HEK293 (cell line): Measurements from ENCODE around the gene ZNF296.
A peak's percentile ranks its signal among the peaks of the same experiment; 100 is the strongest.

Source experiments
- BCL11B ChIP-seq: fragments of 450-650 bp; formaldehyde crosslinking; IDR thresholded peaks from 2 replicates; pipeline ENCODE4 v1.5.1; 2016; ENCODE audit warnings: low read depth, missing biosample characterization, missing genetic modification characterization
- MZF1 ChIP-seq: fragments of 450-650 bp; formaldehyde crosslinking; IDR thresholded peaks from 2 replicates; pipeline ENCODE4 v1.5.1; 2017; ENCODE audit warnings: missing biosample characterization, missing genetic modification characterization, borderline replicate concordance
- OVOL3 ChIP-seq: fragments of 450-650 bp; formaldehyde crosslinking; IDR thresholded peaks from 2 replicates; pipeline ENCODE4 v1.5.1; 2016; ENCODE audit warnings: missing biosample characterization, missing genetic modification characterization
- PRDM2 ChIP-seq: fragments of 450-650 bp; formaldehyde crosslinking; IDR thresholded peaks from 2 replicates; pipeline ENCODE4 v1.5.1; 2016; ENCODE audit warnings: missing biosample characterization, missing genetic modification characterization, borderline replicate concordance
- WT1 ChIP-seq: fragments of 450-650 bp; formaldehyde crosslinking; IDR thresholded peaks from 2 replicates; pipeline ENCODE4 v1.5.1; 2016; ENCODE audit warnings: missing biosample characterization, missing genetic modification characterization
- YY1 ChIP-seq: fragments of 450-650 bp; formaldehyde crosslinking; IDR thresholded peaks from 2 replicates; pipeline ENCODE4 v1.5.1; 2018; ENCODE audit warnings: missing biosample characterization, missing genetic modification characterization
- ZBTB20 ChIP-seq: fragments of 450-650 bp; formaldehyde crosslinking; IDR thresholded peaks from 2 replicates; pipeline ENCODE4 v1.5.1; 2016; ENCODE audit warnings: missing biosample characterization, missing genetic modification characterization
- ZBTB48 ChIP-seq: fragments of 450-650 bp; formaldehyde crosslinking; IDR thresholded peaks from 2 replicates; pipeline ENCODE4 v1.5.1; 2016; ENCODE audit warnings: missing biosample characterization, missing genetic modification characterization
- ZBTB49 ChIP-seq: fragments of 450-650 bp; formaldehyde crosslinking; IDR thresholded peaks from 2 replicates; pipeline ENCODE4 v1.5.1; 2016; ENCODE audit warnings: missing biosample characterization, missing genetic modification characterization, low read depth
- ZNF140 ChIP-seq: fragments of 450-650 bp; formaldehyde crosslinking; IDR thresholded peaks from 2 replicates; pipeline ENCODE4 v1.5.1; 2016; ENCODE audit warnings: missing biosample characterization, missing genetic modification characterization
- ZNF221 ChIP-seq: fragments of 450-650 bp; formaldehyde crosslinking; IDR thresholded peaks from 2 replicates; pipeline ENCODE4 v1.5.1; 2017; ENCODE audit warnings: missing biosample characterization, missing genetic modification characterization, borderline replicate concordance
- ZNF362 ChIP-seq: fragments of 450-650 bp; formaldehyde crosslinking; IDR thresholded peaks from 2 replicates; pipeline ENCODE4 v1.5.1; 2016; ENCODE audit warnings: missing biosample characterization, missing genetic modification characterization
- ZNF398 ChIP-seq: fragments of 450-650 bp; formaldehyde crosslinking; IDR thresholded peaks from 2 replicates; pipeline ENCODE4 v1.5.1; 2017; ENCODE audit warnings: missing biosample characterization, missing genetic modification characterization
- ZNF404 ChIP-seq: fragments of 450-650 bp; formaldehyde crosslinking; IDR thresholded peaks from 2 replicates; pipeline ENCODE4 v1.5.1; 2017; ENCODE audit warnings: missing biosample characterization, missing genetic modification characterization
- ZNF473 ChIP-seq: fragments of 450-650 bp; formaldehyde crosslinking; IDR thresholded peaks from 2 replicates; pipeline ENCODE4 v1.5.1; 2017; ENCODE audit warnings: missing biosample characterization, missing genetic modification characterization
- ZNF521 ChIP-seq: fragments of 450-650 bp; formaldehyde crosslinking; IDR thresholded peaks from 2 replicates; pipeline ENCODE4 v1.5.1; 2017; ENCODE audit warnings: missing biosample characterization, mild to moderate bottlenecking, missing genetic modification characterization
- ZNF544 ChIP-seq: fragments of 450-650 bp; formaldehyde crosslinking; IDR thresholded peaks from 2 replicates; pipeline ENCODE4 v1.5.0; 2017; ENCODE audit warnings: missing biosample characterization, missing genetic modification characterization
- ZNF549 ChIP-seq: fragments of 450-650 bp; IDR thresholded peaks from 2 replicates; pipeline ENCODE4 v1.5.1; 2018; ENCODE audit warnings: missing biosample characterization, missing genetic modification characterization, mild to moderate bottlenecking, inconsistent platforms, moderate library complexity
- ZNF555 ChIP-seq: fragments of 450-650 bp; formaldehyde crosslinking; conservative IDR thresholded peaks from 2 replicates; pipeline ENCODE4 v1.5.1; 2017; ENCODE audit warnings: missing biosample characterization, mild to moderate bottlenecking, missing genetic modification characterization, inconsistent platforms
- ZNF560 ChIP-seq: fragments of 450-650 bp; formaldehyde crosslinking; IDR thresholded peaks from 2 replicates; pipeline ENCODE4 v1.5.1; 2017; ENCODE audit warnings: missing biosample characterization, missing genetic modification characterization, borderline replicate concordance
- ZNF639 ChIP-seq: fragments of 450-650 bp; formaldehyde crosslinking; IDR thresholded peaks from 2 replicates; pipeline ENCODE4 v1.5.1; 2016; ENCODE audit warnings: missing biosample characterization, missing genetic modification characterization
- ZNF658 ChIP-seq: fragments of 450-650 bp; formaldehyde crosslinking; IDR thresholded peaks from 2 replicates; pipeline ENCODE4; 2016; ENCODE audit warnings: missing biosample characterization, missing genetic modification characterization
- ZNF664 ChIP-seq: fragments of 450-650 bp; formaldehyde crosslinking; IDR thresholded peaks from 2 replicates; pipeline ENCODE4 v1.5.1; 2016; ENCODE audit warnings: missing biosample characterization, missing genetic modification characterization
- ZNF777 ChIP-seq: fragments of 450-650 bp; formaldehyde crosslinking; IDR thresholded peaks from 2 replicates; pipeline ENCODE4 v1.5.1; 2017; ENCODE audit warnings: missing biosample characterization, missing genetic modification characterization, borderline replicate concordance
- ZSCAN4 ChIP-seq: fragments of 450-650 bp; formaldehyde crosslinking; IDR thresholded peaks from 2 replicates; pipeline ENCODE4 v1.5.1; 2017; ENCODE audit warnings: missing biosample characterization, missing genetic modification characterization

ZNF296 gene

GRCh38 chr19:45091031-45091923, 15.0 kb upstream of the ZNF296 start (continued):
- TF ChIP-seq PRDM2 (no peak), OVOL3 (0 out of 2 replicates have a peak, but pooled peaks have one; percentile 15), ZNF473 (no peak), ZBTB48 (tag by site-specific recombination) (no peak; the same call in 1 of the 2 replicates), ZNF777 (tag by site-specific recombination) (no peak), ZNF664 (tag by site-specific recombination) (0 out of 2 replicates have a peak, but pooled peaks have one; percentile 5), ZNF221 (tag by site-specific recombination) (no peak), ZNF404 (tag by site-specific recombination) (no peak), ZBTB20 (tag by site-specific recombination) (peak; percentile 45; the same call in 1 of the 2 replicates), ZSCAN4 (tag by site-specific recombination) (peak; percentile 29; the same call in 1 of the 2 replicates), MZF1 (tag by site-specific recombination) (no peak), ZNF555 (tag by site-specific recombination) (no peak), ZNF560 (tag by site-specific recombination) (no peak), ZNF544 (tag by site-specific recombination) (no peak), ZNF362 (tag by site-specific recombination) (no peak), ZNF521 (tag by site-specific recombination) (no peak), ZNF549 (tag by site-specific recombination) (no peak), ZNF658 (tag by site-specific recombination) (no peak), ZNF639 (tag by site-specific recombination) (peak; percentile 20; the same call in 1 of the 2 replicates), WT1 (tag by site-specific recombination) (no peak; the same call in 1 of the 2 replicates), ZNF398 (tag by site-specific recombination) (no peak; the same call in 1 of the 2 replicates), BCL11B (tag by site-specific recombination) (peak; percentile 40; the same call in 1 of the 2 replicates), YY1 (peak; percentile 74), ZNF140 (tag by site-specific recombination) (no peak), ZBTB49 (tag by site-specific recombination) (no peak)
